ENCODE measurements around the gene ACAP3.

GRCh38 chr1:1286313-1287261 is 21.1 kb downstream of the ACAP3 start:
- TF ChIP-seq CSDC2 (CRISPR knock-in tag; IDR thresholded peaks at IDR 0.05), result no peak
- TF ChIP-seq ZFP3 (CRISPR knock-in tag; IDR thresholded peaks at IDR 0.05), result no peak
- no peak for TF ChIP-seq RARB (CRISPR knock-in tag; IDR thresholded peaks at IDR 0.05)
- TF ChIP-seq PATZ1 (CRISPR knock-in tag; IDR thresholded peaks at IDR 0.05; ENCODE audit: borderline replicate concordance), result no peak
- TF ChIP-seq CREB5 (CRISPR knock-in tag; IDR thresholded peaks at IDR 0.05; ENCODE audit: low read depth), result no peak
- no peak for TF ChIP-seq ZFP30 (CRISPR knock-in tag; IDR thresholded peaks at IDR 0.05)
- TF ChIP-seq ARNTL (CRISPR knock-in tag; IDR thresholded peaks at IDR 0.05; ENCODE audit: borderline replicate concordance, low read depth), result no peak
- TF ChIP-seq POU6F1 (CRISPR knock-in tag; IDR thresholded peaks at IDR 0.05; ENCODE audit: borderline replicate concordance, low read depth), result no peak
- no peak for TF ChIP-seq TSHZ2 (CRISPR knock-in tag; IDR thresholded peaks at IDR 0.05)
